HG02642 (cell line): ENCODE data around the gene IFT122.
"Not testable (repeated sequence)": the region's sequence is repeated elsewhere in the genome, so short reads cannot be mapped to it uniquely, and the experiment has no call there.

Experiments
- ATAC-seq: cut with Tn5 transposase; IDR thresholded peaks from one replicate; pipeline ENCODE4 v1.9.1; 2021; ENCODE audit warnings: mild to moderate bottlenecking; ENCODE audit not compliant: unreplicated experiment, poor library complexity

IFT122 gene

DNA sequence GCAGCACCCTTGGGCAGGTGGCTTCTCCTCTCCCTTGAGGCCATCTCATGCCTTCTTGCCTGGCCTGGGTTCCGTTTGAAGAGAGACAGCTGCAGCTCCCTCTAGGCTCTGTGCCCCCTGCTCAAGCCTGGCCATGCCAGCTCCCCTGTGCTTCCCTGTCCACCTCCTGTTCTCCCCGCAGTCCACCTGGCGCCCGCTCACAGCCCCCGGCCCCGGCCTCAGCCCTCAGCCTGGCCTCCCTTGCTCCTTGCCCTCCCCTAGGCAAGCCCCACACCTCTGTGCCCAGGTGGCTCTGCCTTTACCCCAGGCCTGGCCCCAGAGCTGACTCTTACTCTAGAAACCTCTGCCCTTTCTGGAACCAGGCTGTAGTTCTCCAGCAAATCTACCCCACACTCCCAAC lies 74.5 kb downstream of the IFT122 start:
- no peak for ATAC-seq

DNA sequence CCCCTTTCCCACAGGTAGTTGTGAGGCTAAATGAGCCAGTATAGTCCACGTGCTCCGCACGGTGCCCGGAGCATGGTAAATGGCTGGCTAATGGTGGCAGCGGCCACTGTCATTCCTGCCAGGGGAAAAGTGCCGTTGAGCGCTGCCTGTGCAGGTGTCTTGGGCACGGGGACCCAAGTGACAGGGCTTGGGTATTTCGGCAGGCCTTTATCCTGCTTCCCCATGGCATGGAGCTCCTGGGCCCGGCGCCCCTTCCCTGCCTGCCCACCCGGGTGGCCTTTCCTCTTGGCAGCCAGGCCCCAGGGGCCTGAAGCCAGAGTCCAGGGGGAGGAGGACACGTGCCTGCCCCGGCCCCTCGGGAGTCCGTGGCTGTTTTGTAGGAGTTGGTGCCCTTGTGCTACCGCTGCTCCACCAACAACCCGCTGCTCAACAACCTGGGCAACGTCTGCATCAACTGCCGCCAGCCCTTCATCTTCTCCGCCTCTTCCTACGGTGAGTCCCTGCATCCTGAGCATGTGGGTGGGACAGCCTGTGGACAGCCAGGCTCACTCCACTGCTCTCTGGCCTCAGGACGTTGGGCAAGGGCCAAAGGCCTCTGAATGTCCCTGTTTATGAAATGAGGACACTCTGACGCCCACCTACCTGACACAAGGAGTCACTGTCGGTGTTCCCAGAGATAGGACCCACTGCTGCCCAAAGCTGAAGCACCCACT lies 75.2 kb downstream of the IFT122 start:
- ATAC-seq: not testable (repeated sequence)

DNA sequence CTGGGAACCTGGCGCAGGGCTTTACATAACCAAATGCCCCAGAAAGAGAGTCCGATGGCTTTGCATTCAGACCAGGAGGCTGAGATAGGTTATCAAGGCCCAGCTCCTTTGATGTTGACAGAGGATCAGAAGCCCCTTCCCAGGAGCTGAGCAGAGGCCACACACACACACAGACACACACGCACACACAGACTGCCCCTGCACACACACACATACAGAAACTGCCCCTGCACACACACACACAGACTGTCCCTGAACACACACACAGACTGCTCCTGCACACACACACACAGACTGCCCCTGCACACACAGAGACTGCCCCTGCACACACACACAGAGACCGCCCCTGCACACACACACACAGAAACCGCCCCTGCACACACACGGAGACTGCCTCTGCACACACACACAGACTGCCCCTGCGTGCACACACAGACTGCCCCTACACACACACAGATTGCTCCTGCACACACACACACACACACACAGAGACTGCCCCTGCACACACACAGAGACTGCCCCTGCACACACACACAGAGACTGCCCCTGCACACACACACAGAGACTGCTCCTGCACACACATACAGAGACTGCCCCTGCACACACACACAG lies 75.9 kb downstream of the IFT122 start:
- ATAC-seq: not testable (repeated sequence)

DNA sequence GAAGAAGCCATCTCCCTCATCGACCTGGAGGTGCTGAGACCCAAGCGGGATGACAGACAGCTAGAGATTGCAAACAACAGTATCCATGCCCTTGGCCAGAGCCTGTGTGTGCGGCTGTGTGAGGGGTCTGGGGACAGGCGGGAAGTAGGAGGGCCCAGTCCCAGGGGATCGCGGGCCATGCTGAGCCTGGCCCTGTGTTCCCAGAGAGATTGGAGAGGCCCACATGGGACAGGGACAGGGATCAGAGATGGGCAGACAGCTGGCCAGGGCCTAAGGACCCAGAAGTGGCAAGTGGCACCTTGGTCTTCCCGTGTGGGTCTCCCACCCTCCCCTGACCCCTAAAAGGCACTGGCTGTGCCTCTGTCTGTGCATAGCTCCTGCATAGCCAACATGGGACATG lies 77.5 kb downstream of the IFT122 start:
- no peak for ATAC-seq

DNA sequence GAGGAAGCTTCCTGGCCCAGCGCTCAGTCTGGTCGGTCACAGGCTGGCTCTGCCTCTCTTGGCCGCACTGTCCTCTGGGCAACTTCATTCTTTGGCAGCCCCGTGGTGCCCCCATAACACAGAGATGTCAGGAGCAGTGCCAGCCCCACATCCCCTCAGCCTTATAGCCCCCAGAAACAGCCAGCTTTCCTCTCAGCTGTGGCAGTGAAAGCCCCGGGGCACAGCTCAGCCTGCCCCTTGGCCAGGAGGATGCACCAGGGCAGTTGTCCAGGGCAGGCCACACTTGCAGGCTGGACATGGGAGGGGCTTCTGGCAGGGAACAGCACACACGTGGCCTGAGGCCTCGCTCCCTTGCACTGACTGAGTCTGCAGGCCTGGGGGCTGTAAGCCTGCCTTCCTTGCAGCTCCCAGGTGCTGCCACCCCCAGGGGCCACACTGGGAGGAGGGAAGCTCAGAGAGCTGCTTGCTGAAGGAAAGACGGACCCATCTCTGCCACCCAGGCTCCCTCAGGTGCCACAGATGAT lies 78.1 kb downstream of the IFT122 start:
- no peak for ATAC-seq

DNA sequence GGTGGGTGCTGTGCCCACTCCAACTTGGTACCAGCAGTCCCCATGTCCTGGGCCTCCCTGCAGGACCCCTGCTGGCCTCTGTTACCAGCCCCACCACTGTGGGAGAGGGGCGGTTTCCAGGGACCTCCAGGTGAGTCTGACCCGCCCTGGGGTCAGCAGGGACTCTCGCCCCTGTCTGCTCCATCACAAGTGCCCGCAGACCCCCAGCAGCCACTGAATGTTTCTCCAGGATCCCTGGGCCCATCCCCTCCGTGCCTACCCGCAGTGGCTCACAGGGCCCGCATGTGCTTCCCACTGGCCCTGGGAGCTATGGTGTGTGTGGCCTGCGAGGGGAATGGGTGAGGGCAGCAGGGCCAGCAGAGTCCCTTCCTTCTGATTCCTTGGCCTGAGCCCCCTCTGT lies 78.6 kb downstream of the IFT122 start:
- no peak for ATAC-seq

DNA sequence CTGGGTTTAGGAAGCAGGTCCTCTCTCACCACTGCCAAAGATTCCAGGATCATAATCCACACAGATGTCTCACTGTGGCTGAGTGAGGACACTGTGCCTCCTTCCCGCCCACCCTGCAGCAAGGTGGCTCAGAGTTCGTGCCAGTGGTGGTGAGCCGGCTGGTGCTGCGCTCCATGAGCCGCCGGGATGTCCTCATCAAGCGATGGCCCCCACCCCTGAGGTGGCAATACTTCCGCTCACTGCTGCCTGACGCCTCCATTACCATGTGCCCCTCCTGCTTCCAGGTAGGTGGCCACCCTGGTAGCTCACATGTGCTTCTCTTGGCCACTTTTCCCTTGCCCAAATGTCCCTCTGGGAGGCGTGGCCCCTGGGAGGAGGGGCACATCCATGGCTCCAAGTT lies 79.4 kb downstream of the IFT122 start:
- no peak for ATAC-seq

DNA sequence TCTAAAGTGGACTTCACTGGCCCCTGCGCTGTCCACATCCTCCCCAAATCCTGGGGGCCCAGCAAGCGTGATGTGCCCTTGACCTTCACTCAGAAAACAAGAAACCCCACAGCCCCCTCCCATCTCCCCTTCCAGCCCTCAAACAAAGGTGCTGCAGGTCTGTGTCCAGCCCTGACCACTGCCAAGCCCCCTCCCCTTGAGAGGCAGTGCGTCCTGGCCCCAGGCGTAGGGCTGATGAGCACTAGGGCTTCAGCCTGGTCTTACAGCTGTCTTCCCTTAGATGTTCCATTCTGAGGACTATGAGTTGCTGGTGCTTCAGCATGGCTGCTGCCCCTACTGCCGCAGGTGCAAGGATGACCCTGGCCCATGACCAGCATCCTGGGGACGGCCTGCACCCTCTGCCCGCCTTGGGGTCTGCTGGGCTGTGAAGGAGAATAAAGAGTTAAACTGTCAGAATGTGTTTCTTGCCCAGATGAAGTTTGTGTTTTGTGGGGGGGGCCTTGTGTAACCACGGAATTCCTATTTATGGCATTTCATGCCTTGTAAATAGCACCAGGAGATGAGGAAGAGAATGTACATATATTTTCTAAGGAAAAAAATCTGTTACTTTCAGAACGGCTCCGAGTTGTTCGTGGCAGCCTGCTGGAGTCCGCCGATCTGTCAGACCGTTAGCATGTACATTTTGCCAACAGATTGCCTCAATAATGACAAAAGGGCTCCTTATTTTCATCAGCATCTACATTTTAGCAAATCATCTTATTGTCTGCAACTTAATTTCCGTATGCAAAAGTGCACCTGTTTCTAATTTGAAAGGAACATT lies 80.1 kb downstream of the IFT122 start:
- no peak for ATAC-seq

DNA sequence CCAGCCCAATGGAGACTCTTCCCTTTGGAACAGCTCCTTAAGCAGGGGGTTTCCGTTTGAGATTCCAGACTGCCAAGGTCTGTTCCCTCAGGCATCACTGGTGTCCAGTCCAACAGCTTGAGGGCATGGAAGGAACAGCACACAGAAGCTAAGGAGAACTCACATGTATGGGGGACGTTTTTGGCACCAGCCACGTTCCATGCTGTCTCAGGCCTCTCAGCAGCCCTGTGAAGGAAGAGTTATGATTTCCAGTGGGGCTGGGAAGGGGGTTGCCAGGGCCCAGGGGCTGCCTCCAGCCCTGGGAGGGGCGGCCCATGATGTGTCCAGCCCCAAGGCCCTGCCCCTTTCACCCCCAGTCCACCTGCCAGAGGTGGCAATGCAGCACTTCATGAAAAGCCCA lies 80.9 kb downstream of the IFT122 start:
- ATAC-seq: no peak

DNA sequence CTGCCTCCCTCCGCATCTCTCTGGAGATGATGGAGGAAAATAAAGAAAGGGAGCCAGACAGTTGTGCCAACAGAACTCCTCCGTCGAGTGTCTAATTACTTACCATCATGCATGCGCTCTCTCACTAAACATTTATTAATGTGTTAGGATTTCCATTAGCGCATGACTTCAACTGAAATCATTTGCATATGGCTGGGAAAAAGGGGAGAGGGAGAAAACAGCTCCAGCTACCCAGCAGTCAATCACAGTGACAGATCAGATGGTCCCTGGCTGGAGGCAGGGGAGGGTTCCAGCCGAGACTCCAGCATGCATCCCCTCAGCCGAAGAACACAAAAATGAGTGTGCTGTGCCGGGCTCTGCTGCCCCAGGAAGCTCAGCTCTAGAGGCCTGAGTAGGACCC lies 81.6 kb downstream of the IFT122 start:
- ATAC-seq: no peak

DNA sequence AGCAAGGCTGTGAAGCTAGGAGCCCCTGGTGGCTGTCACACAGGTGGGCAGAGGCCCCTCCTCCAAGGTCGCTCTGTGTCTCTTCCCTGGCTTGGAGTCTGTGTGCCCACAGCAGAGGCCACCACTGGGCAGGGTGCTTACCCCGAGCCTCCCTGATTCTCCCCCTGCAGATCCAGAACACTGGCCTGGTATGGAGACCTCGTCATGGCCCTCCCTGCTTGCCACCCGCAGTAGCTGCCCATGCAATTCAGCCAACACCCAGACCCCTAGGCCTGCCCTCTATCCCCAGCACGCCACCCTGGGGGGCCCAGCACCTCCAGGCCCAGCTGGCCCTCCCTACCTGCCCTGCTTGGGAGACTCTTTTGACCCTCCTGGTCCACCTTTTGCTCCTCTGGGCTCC lies 82.9 kb downstream of the IFT122 start:
- ATAC-seq: no peak

DNA sequence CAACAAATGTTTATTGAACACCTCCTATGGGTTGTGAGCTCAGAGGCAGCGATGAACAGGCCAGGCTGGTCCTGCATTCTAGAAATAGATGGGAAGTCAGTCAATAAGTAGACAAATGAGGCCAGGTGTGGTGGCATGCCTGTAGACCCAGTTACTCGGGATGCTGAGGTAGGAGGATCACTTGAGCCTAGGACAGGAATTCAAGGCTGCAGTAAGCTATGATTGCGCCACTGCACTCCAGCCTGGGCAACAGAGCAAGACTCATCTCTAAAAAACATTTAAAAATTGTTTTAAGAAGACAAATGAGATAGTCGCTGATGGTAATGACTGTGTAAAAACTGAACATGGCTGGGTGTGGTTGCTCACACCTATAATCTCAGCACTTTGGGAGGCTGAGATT lies 84.1 kb downstream of the IFT122 start:
- no peak for ATAC-seq

DNA sequence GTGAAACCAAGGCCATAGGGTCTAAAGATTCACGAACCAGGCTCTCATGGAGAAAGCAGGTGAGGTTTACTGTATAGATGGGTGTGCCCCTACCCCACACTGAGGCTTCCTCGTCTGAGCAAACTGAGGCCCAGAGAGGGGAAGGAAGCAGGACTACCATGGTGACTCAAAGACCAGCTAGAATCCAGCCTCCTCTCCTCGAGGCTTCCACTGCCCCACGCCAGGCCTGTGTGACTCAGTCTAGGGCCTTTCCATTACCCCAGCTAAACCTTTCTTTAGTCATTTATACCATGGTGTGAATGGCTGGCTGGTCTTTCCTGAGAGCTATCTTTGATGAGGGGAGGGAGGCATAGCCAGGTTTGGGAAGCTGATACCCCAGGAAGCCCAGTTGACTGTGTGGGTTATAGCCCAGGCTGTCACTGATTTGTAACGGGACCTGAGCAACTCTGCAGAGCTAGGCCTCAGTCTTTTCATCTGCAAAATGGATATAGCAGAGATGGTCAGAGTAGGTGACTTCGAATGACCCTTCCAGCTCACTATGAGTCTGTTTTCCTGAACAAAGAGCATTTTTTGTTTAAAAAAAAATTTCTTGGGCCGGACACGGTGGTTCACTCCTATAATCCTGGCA lies 85.4 kb downstream of the IFT122 start:
- ATAC-seq: no peak

DNA sequence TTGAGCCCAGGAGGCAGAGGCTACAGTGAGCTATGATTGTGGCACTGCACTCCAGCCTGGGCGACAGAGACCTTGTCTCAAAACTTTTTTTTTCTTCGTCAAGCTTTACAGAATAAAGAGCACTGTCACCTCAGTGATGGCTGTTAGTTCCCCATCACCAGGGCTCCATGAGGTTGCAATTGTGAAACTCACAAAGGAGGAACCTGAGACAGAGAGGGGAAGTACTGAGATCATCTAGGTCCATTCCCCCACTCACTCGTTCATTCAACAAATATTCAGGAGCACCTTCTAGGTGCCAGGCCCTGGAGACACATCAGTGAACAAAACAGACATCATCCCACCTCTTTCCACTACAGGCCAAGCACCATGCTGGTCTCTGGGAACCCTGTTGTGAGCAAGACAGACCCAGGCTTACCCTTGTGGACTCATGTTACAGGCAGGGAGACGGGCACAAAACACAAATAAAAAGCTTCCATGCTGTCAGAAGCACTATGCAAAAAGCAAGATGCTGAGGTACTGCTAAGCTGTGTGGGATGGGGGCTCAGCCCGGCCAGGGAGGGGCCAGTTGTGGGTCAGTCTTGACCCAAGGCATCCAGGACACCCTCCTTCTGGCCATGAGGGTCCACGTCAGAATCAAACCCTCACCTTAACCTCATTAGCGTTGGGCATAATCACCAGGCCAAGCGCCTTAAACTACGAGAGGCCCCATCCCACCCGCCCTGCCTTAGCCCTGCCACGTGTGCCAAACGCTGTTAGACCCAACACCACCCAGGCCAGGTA lies 86.3 kb downstream of the IFT122 start:
- peak; percentile 87 for ATAC-seq

DNA sequence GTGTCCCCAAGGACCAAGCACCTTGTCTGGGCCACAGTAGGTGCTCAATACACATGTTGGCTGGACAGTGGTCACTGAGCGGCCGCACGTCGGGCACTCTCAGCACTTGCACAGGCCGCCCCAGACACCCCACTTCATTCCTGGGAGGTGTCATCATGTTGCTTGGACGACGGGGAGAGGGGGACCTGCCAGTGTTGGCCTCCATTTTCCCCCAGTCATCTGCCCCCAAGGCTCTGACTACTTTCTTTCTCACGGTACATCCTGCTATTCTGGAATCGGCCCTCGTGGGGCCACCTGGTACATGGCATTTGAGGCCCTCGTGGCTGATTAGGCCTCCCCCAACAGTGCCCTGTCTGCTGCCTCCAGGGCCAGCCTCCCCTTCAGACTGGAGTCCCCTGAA lies 87.2 kb downstream of the IFT122 start:
- ATAC-seq: no peak

DNA sequence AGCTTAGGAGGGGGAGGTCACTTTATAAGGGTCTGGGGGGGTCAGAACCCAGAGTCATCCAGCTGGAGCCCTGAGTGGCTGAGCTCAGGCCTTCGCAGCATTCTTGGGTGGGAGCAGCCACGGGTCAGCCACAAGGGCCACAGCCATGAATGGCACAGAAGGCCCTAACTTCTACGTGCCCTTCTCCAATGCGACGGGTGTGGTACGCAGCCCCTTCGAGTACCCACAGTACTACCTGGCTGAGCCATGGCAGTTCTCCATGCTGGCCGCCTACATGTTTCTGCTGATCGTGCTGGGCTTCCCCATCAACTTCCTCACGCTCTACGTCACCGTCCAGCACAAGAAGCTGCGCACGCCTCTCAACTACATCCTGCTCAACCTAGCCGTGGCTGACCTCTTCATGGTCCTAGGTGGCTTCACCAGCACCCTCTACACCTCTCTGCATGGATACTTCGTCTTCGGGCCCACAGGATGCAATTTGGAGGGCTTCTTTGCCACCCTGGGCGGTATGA lies 88.6 kb downstream of the IFT122 start, which contains the start of gene RHO:
TSS of gene RHO (plus strand) at position 51 of the 512 bp plus-strand sequence. CDS start at position 146, 95 bp downstream.
- no peak for ATAC-seq

DNA sequence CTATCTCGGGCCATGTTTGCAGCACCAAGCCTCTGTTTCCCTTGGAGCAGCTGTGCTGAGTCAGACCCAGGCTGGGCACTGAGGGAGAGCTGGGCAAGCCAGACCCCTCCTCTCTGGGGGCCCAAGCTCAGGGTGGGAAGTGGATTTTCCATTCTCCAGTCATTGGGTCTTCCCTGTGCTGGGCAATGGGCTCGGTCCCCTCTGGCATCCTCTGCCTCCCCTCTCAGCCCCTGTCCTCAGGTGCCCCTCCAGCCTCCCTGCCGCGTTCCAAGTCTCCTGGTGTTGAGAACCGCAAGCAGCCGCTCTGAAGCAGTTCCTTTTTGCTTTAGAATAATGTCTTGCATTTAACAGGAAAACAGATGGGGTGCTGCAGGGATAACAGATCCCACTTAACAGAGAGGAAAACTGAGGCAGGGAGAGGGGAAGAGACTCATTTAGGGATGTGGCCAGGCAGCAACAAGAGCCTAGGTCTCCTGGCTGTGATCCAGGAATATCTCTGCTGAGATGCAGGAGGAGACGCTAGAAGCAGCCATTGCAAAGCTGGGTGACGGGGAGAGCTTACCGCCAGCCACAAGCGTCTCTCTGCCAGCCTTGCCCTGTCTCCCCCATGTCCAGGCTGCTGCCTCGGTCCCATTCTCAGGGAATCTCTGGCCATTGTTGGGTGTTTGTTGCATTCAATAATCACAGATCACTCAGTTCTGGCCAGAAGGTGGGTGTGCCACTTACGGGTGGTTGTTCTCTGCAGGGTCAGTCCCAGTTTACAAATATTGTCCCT lies 89.6 kb downstream of the IFT122 start:
- no peak for ATAC-seq

DNA sequence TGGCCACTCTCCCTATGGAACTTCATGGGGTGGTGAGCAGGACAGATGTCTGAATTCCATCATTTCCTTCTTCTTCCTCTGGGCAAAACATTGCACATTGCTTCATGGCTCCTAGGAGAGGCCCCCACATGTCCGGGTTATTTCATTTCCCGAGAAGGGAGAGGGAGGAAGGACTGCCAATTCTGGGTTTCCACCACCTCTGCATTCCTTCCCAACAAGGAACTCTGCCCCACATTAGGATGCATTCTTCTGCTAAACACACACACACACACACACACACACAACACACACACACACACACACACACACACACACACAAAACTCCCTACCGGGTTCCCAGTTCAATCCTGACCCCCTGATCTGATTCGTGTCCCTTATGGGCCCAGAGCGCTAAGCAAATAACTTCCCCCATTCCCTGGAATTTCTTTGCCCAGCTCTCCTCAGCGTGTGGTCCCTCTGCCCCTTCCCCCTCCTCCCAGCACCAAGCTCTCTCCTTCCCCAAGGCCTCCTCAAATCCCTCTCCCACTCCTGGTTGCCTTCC lies 90.3 kb downstream of the IFT122 start:
- ATAC-seq: no peak

DNA sequence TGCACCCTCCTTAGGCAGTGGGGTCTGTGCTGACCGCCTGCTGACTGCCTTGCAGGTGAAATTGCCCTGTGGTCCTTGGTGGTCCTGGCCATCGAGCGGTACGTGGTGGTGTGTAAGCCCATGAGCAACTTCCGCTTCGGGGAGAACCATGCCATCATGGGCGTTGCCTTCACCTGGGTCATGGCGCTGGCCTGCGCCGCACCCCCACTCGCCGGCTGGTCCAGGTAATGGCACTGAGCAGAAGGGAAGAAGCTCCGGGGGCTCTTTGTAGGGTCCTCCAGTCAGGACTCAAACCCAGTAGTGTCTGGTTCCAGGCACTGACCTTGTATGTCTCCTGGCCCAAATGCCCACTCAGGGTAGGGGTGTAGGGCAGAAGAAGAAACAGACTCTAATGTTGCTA lies 90.8 kb downstream of the IFT122 start:
- ATAC-seq: no peak
